Frontal cortex (tissue), 4 donors: ENCODE measurements around the gene PIP5K1B. TPM values are rescaled to one million over a fixed set of nuclear protein-coding genes. Genes with fewer than 3 reads are reported as not detected.

ENCODE experiments used
- DNase-seq, 2 donors: peaks; one replicate each; pipeline ENCODE4 v3.0.0; 2012; ENCODE audit warnings: low spot score in 2 of 2
- FAIRE-seq: peaks from 2 replicates; lab custom pipeline; 2012; peaks lifted over from hg19 to GRCh38; lab: Jason Lieb, UNC
- total RNA-seq: library from RNA; depleted of rRNA; stranded (reverse); fragments of >200 nt; gene quantifications from one replicate; pipeline ENCODE4 v1.2.3, GENCODE V29; 2014
- donor health status: control.
- donor health status: control.
- donor health status: control.

PIP5K1B gene
- total RNA-seq, 1 donor from 2014 or later = 2.9 TPM

- FAIRE-seq (no peak), DNase-seq (no peak)
Observed at GRCh38 chr9:68841276-68842052, 136.4 kb downstream of the PIP5K1B start.

DNA sequence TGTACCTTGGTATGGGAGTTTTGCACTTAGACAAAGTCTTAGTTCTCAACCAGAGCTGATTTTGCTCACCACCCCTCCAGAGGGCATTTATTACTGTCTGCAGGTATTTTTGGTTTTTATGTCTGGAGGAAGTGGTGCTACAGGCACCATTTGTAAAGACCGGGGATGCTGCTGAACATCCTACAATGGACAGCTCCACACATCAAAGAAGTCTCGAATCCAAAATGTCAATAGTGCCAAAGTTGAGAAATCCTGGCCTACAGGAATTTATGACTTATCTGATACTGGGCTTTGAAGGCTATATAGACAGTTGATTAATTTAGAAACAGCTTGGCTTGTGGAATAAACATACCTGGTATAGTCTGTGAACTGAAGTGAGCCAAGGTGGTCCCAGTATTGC, 137.5 kb downstream of the PIP5K1B start:
- no peak for DNase-seq
- FAIRE-seq = no peak

DNA sequence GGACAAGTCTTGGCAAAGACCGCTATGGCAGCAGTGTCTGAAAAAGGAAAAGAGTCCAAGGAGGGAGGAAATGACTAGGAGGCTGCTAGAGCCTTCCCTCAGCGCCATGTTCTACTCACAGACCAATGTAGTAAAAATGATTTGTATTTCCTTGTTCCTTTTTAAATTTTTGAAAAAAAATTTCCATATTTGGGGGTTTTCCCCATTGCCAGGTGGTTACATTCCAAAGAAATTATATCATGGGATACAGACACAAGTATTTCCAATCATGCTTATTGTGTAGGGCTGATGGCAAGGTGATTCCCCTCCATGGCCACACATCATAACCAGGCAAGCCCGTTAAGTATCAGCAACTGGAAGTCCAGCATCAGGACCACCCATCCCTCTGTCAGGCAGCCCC, 138.2 kb downstream of the PIP5K1B start:
- FAIRE-seq = no peak

GRCh38 chr9:68844157-68844556, 139.1 kb downstream of the PIP5K1B start:
- no peak for FAIRE-seq
- no peak for DNase-seq

More for the DNA sequence above, 138.2 kb downstream of the PIP5K1B start:
- no peak for DNase-seq

- no peak for DNase-seq
- no peak for FAIRE-seq
Observed at GRCh38 chr9:68844631-68845612, 139.9 kb downstream of the PIP5K1B start.

DNA sequence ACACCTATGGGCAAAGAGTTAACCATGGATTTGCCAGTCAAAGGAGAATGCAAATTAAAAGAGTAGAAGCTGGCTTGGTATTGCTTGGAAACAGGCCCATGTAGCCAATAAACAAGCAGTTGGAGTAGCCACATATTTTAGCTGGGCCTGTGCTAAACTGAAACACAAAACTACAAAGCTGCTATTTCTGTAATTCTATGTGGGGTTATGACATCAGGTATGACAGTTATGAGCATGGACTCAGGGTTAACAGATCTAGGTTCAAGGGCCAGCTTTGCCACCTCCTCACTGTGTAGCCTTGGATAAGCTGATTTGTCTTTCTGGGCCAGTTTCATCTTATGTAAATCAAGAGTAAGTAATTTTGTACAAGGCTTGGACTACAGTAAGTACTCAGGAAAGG, 142.7 kb downstream of the PIP5K1B start:
- no peak for FAIRE-seq
- no peak for DNase-seq

DNA sequence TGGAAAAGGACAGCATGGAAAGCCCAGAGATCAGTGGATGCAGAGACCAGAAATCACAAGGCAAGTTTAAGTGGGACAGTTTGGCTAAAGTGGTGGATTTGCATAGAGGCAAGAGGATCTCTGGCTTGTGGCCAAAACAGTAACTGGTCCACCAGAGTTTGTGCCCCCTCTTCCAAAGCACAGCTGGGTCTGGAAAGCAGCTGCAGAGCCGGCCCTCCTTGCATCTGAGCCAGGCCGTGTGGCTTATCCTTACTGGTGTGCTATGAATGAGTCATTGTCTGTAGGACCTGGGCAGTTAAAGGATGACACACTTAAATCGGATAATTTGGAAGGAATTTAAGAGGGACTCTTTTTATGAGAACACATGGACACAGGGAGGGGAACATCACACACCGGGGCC, 146.6 kb downstream of the PIP5K1B start:
- FAIRE-seq (no peak), DNase-seq (no peak)

- no peak for FAIRE-seq
- no peak for DNase-seq
Observed at GRCh38 chr9:68852941-68853340, 147.9 kb downstream of the PIP5K1B start.

DNA sequence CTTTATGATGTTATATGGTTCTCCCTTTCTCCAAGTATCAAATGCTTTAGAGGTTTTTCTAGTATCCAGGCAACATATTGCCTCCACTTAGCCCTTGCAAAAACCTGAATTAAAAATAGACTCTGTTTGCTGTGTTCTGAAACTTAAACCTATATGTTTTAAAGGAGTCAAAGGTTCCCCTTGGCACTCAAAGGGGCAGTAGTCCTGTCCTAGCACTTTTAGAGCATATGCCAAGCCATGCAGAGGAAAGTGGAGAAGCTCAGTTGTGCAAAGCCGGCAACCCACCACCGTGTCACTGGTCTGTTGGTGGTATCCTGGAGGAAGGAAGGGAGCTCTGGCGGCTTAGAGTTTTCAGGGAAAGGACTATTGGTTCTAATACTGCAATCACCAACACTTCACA, 154.3 kb downstream of the PIP5K1B start:
- no peak for FAIRE-seq

GRCh38 chr9:68860419-68860818, 155.4 kb downstream of the PIP5K1B start:
- FAIRE-seq (no peak), DNase-seq (no peak)

More for the DNA sequence above, 154.3 kb downstream of the PIP5K1B start:
- no peak for DNase-seq

- DNase-seq = no peak
- no peak for FAIRE-seq
Observed at GRCh38 chr9:68861436-68861835, 156.4 kb downstream of the PIP5K1B start.

GRCh38 chr9:68867066-68867465, 162.0 kb downstream of the PIP5K1B start:
- no peak for FAIRE-seq

DNA sequence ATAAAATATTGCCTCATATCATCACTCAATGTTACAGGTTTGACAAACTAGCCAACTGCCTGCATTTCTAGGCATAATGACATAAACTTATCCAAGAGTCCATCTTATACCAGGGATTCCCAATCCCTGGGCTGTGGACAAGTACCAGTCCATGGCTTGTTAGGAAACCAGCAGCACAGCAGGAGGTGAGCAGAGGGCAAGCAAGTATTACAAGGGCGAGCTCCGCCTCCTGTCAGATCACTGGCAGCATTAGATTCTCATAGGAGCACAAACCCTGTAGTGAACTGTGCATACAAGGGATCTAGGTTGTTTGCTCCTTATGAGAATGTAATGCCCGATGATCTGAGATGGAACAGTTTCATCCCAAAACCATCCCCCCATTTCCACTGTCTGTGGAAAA, 164.0 kb downstream of the PIP5K1B start:
- no peak for DNase-seq

More at GRCh38 chr9:68867066-68867465, 162.0 kb downstream of the PIP5K1B start:
- DNase-seq = no peak

DNA sequence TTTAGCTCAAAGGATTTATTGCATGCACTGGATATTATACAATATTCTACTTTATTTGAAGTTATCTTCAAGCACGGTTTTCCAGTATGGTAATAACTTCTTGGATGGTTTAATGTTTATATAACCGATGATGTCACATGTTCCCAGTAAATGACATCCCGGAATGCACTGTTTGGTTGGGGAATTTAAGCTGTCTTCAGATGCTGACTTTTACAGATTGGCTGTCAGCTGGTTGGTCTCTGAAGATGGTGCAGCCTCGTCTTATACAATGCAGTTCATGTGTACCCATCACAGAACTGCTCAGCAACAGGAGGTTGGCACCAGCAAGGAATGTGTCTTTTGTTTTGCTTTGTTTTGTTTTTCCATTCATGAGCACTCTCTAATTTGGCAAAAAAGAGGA, 165.0 kb downstream of the PIP5K1B start:
- DNase-seq (no peak), FAIRE-seq (no peak)

More for the DNA sequence above, 164.0 kb downstream of the PIP5K1B start:
- FAIRE-seq = no peak

DNA sequence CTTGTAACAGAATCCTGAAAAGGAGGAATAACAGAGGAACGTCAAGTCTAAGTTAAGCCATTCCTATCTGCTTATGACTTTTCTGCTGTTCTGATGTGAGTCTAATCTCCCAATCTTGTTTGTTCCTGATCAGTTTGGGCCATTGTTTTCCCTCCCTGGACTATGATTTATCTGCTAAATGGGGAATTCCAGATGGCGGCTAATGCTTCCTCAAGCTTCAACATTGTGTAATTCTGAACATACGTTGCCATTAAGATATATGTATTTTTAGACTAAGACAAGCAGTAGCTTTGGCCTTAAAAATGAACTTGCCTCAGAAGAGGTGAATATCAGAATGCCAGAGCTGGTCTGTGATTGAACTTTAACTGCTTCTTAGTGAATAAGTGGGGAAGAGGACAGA, 166.2 kb downstream of the PIP5K1B start:
- DNase-seq = no peak
- no peak for FAIRE-seq

DNA sequence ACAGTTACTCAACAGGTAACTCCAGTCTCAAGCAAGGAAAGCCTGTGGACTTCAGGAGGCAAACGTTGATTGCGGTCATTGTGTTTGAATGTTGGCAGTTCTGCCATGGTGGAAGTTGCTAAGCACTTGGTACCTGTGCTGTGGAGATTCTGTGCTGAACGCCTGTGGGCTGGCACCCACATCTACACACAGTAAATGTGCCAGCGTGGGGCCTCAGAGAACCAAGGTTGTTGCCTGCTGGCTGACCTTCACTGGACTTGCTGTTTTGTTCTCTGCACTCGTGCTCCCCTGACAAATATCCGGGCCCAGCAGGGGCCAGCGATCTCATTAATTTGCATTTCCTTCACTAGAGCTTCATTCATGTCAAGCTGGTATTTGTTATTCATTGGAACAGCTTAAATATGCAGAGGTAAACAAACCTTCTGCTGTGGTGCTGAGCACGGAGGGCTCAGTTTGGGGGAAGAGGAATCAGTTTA, 167.0 kb downstream of the PIP5K1B start:
- FAIRE-seq = no peak

GRCh38 chr9:68873179-68873578, 168.1 kb downstream of the PIP5K1B start:
- DNase-seq = no peak
- no peak for FAIRE-seq

More for the DNA sequence above, 167.0 kb downstream of the PIP5K1B start:
- no peak for DNase-seq

DNA sequence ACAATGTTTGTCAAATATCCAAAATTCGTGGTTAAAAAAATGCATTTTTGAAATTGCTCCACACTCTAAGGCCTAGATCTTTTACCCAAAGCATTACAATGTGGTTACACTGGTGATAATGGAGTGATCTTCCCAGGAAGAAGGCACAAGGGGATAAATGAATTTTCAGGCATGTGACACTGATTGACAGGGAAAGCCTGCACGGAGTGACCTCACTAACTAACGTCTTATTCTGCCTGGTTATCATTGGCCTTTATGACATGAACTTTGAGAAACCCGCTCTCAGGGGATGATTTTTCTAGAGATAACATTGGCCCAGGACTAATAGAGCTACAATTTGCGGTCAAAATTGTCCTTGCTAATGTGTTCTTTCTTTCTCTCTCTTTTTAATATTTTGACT, 171.2 kb downstream of the PIP5K1B start:
- FAIRE-seq (no peak), DNase-seq (no peak)

GRCh38 chr9:68876681-68877080, 171.6 kb downstream of the PIP5K1B start:
- DNase-seq (no peak), FAIRE-seq (no peak)

DNA sequence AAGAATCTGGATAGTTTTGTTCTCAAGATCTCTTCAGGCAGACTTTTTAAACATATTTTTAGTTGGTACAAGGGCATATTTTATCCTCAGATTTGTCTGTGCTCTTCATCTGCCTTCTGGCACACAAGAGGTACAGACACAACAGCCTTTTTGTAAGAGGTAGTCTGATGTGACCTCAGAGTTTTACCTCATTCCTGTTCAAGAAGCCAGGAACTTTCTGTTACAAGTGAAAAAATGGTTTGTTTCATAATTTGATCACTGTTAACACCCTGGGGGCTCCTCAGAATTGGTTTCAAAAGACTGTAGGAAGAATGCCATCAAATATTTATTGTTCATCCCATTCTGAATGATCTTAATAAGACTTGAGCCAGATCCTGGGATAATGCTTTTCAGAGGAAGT, 172.2 kb downstream of the PIP5K1B start:
- DNase-seq (no peak), FAIRE-seq (no peak)

- FAIRE-seq = no peak
- DNase-seq = no peak
Observed at GRCh38 chr9:68878450-68878849, 173.4 kb downstream of the PIP5K1B start.
